Activated CD4-positive, CD25-positive, alpha-beta regulatory T cell treated with anti-CD3 and anti-CD28 coated beads, Interleukin-2, amount 50 U/mL, for 16 hours (primary cell): ENCODE results near the gene PLEKHB1.

Experiments used
- DNase-seq: peaks from one replicate; pipeline ENCODE4 v3.0.0-alpha.2; 2020; ENCODE audit warnings: low read depth, low spot score

PLEKHB1 gene

GRCh38 chr11:73645972-73646631, at the start of gene PLEKHB1:
Gene PLEKHB1, plus strand, starts transcription at chr11:73646581. Its CDS starts 28 bp downstream, at chr11:73646609.
- no peak for DNase-seq

- DNase-seq, result no peak
These were observed 48.9 kb upstream of the PLEKHB1 start for GRCh38 chr11:73597336-73597955.

- peak; percentile 85 for DNase-seq
These were observed 48.2 kb upstream of the PLEKHB1 start, which contains the start of gene FAM168A for GRCh38 chr11:73597956-73598718. Gene FAM168A, minus strand, starts transcription at chr11:73598112. Its CDS starts 129,638 bp downstream, at chr11:73468474.

GRCh38 chr11:73598719-73599379, 47.5 kb upstream of the PLEKHB1 start:
- DNase-seq, result no peak

GRCh38 chr11:73612601-73613140, 33.7 kb upstream of the PLEKHB1 start:
- no peak for DNase-seq

- DNase-seq, result no peak
These were observed 31.8 kb upstream of the PLEKHB1 start for GRCh38 chr11:73614591-73614990.

GRCh38 chr11:73622926-73623593, 23.3 kb upstream of the PLEKHB1 start:
- no peak for DNase-seq

- DNase-seq, result no peak
These were observed 22.7 kb upstream of the PLEKHB1 start for GRCh38 chr11:73623686-73624085.

GRCh38 chr11:73625696-73626318, 20.6 kb upstream of the PLEKHB1 start:
- DNase-seq, result peak; percentile 33

- DNase-seq, result no peak
These were observed 16.5 kb upstream of the PLEKHB1 start for GRCh38 chr11:73629907-73630306.

- DNase-seq, result no peak
These were observed 13.4 kb upstream of the PLEKHB1 start for GRCh38 chr11:73632996-73633395.

- no peak for DNase-seq
These were observed 12.4 kb upstream of the PLEKHB1 start for GRCh38 chr11:73633999-73634398.

GRCh38 chr11:73635721-73636120, 10.7 kb upstream of the PLEKHB1 start:
- no peak for DNase-seq

- DNase-seq, result no peak
These were observed 10.1 kb upstream of the PLEKHB1 start for GRCh38 chr11:73636249-73636648.

- no peak for DNase-seq
These were observed 9.4 kb upstream of the PLEKHB1 start for GRCh38 chr11:73637012-73637411.

- DNase-seq, result no peak
These were observed 5.8 kb upstream of the PLEKHB1 start for GRCh38 chr11:73640592-73640991.

GRCh38 chr11:73641668-73642067, 4.7 kb upstream of the PLEKHB1 start:
- DNase-seq, result no peak

- DNase-seq, result no peak
These were observed 1.0 kb upstream of the PLEKHB1 start for GRCh38 chr11:73645121-73645969.

GRCh38 chr11:73647459-73648100, 1.2 kb downstream of the PLEKHB1 start:
- peak; percentile 81 for DNase-seq
